Endothelial cell of umbilical vein (primary cell): ENCODE measurements around the gene SYNE3. TPM values are rescaled to one million over a fixed set of nuclear protein-coding genes. Genes with fewer than 3 reads are reported as not detected.
A peak's percentile ranks its signal among the peaks of the same experiment; 100 is the strongest.

Experiments
- BruUV-seq: library from RNA; stranded (reverse); fragments of 400-500 nt; replicated peaks from 2 replicates; lab custom pipeline; 2021; lab: Mats Ljungman, UMichigan
- CTCF ChIA-PET: fragments of 300-600, 350-600 bp; sonication (Branson Sonifier 250); formaldehyde crosslinking; loops from one replicate; lab custom pipeline; 2021; ENCODE audit warnings: antibody characterized with exemption, inconsistent platforms; lab: Charles Lee
- POLR2A ChIA-PET: fragments of 300-600, 350-600 bp; sonication (Branson Sonifier 250); formaldehyde crosslinking; loops from one replicate; lab custom pipeline; 2021; ENCODE audit warnings: antibody characterized with exemption, inconsistent platforms; lab: Charles Lee
- DNase-seq: peaks from one replicate; pipeline ENCODE4 v3.0.0-alpha.2; 2011; ENCODE audit warnings: low read depth, low spot score
- FAIRE-seq: peaks from 2 replicates; lab custom pipeline; 2011; peaks lifted over from hg19 to GRCh38; lab: Jason Lieb, UNC
- H2AFZ ChIP-seq: 2 replicates; pipeline ENCODE4 v1.6.0; 2012; ENCODE audit warnings: low read depth, low read length, control low read depth, inconsistent platforms
- H3K27ac ChIP-seq: 2 replicates; pipeline ENCODE4 v1.5.1; 2011; ENCODE audit warnings: low read depth, mild to moderate bottlenecking, control low read depth, low read length, moderate library complexity; ENCODE audit not compliant: insufficient read depth
- H3K27me3 ChIP-seq, 2 experiments: 2 replicates each; pipeline versions ENCODE4 v1.6.0 to v1.6.1; 2011; ENCODE audit warnings: low read length in 2 of 2, mixed read lengths in 1 of 2; ENCODE audit not compliant: control insufficient read depth in 2 of 2, insufficient read depth in 2 of 2
- H3K36me3 ChIP-seq, 2 experiments: 2 replicates in 1 of 2; 3 replicates in 1 of 2; pipeline ENCODE4 v1.5.1; 2011; ENCODE audit warnings: low read length in 2 of 2, mild to moderate bottlenecking in 1 of 2, moderate library complexity in 1 of 2; ENCODE audit not compliant: control insufficient read depth in 2 of 2, insufficient read depth in 2 of 2; ENCODE audit errors: extremely low read depth in 1 of 2
- H3K4me1 ChIP-seq: 3 replicates; pipeline ENCODE4 v1.5.1; 2011; ENCODE audit warnings: mild to moderate bottlenecking, low read length; ENCODE audit not compliant: control insufficient read depth, insufficient read depth; ENCODE audit errors: extremely low read depth
- H3K4me2 ChIP-seq: 2 replicates; pipeline ENCODE4 v1.6.1; 2011; ENCODE audit warnings: low read length, control low read depth, mixed read lengths; ENCODE audit not compliant: insufficient read depth
- H3K4me3 ChIP-seq, 3 experiments: fragments of 200-600 bp in 1 of 3; sonication (generic), shearing (Covaris generic) in 1 of 3; replicated peaks in 1 of 3; 2 replicates each; pipeline ENCODE4 v1.5.1; 2011 to 2016; ENCODE audit warnings: control low read depth in 3 of 3, low read length in 3 of 3, mild to moderate bottlenecking in 2 of 3, inconsistent platforms in 1 of 3, low read depth in 1 of 3, moderate library complexity in 1 of 3; ENCODE audit not compliant: insufficient read depth in 1 of 3
- H3K79me2 ChIP-seq: 2 replicates; pipeline ENCODE4 v1.6.0; 2012; ENCODE audit warnings: low read length, inconsistent platforms; ENCODE audit not compliant: control insufficient read depth, insufficient read depth
- H3K9ac ChIP-seq: replicated peaks from 2 replicates; pipeline ENCODE3; 2011; ENCODE audit warnings: low read length, control low read depth; ENCODE audit not compliant: insufficient read depth; ENCODE audit errors: extremely low read depth
- H3K9me1 ChIP-seq: replicated peaks from 3 replicates; pipeline ENCODE4 v1.6.0; 2011; ENCODE audit warnings: mild to moderate bottlenecking, low read length; ENCODE audit not compliant: control insufficient read depth, insufficient read depth; ENCODE audit errors: extremely low read depth
- H3K9me3 ChIP-seq: replicated peaks from 2 replicates; pipeline ENCODE4 v1.5.1; 2012; ENCODE audit warnings: low read length, inconsistent platforms; ENCODE audit not compliant: control insufficient read depth, insufficient read depth
- H4K20me1 ChIP-seq: replicated peaks from 2 replicates; pipeline ENCODE3; 2011; ENCODE audit warnings: mild to moderate bottlenecking, low read length; ENCODE audit not compliant: control insufficient read depth, insufficient read depth; ENCODE audit errors: extremely low read depth
- FOS ChIP-seq: IDR thresholded peaks from 2 replicates; pipeline ENCODE4 v1.6.1; 2011; ENCODE audit warnings: mild to moderate bottlenecking, low read length, moderate library complexity, borderline replicate concordance; ENCODE audit not compliant: insufficient read depth
- GATA2 ChIP-seq: IDR thresholded peaks from 2 replicates; pipeline ENCODE4 v1.7.0; 2011; ENCODE audit warnings: low read depth, mild to moderate bottlenecking, moderate library complexity, mixed read lengths, low read length; ENCODE audit not compliant: insufficient read length, insufficient read depth
- JUN ChIP-seq: IDR thresholded peaks from 2 replicates; pipeline ENCODE4 v1.6.1; 2011; ENCODE audit warnings: borderline replicate concordance, low read depth; ENCODE audit not compliant: insufficient read length, insufficient read depth
- MYC ChIP-seq: IDR thresholded peaks from one replicate; pipeline ENCODE4 v1.6.1; 2011; ENCODE audit warnings: mild to moderate bottlenecking, low read depth, low read length
- POLR2A ChIP-seq: IDR thresholded peaks from 2 replicates; pipeline ENCODE4 v1.6.1; 2012; ENCODE audit warnings: low read depth, mild to moderate bottlenecking, control low read depth, low read length
- POLR2AphosphoS5 ChIP-seq: IDR thresholded peaks from 2 replicates; pipeline ENCODE4 v1.6.1; 2012; ENCODE audit warnings: low read depth, mild to moderate bottlenecking, control low read depth, low read length, moderate library complexity; ENCODE audit not compliant: insufficient read depth
- dilution Hi-C: fragments of 300-500 bp; cut with MboI; formaldehyde crosslinking; loops from one replicate; pipeline ENCODE4 v1.15.0; 2019; ENCODE audit warnings: low sequenced_read_pairs; ENCODE audit not compliant: extremely low pct_ligation_motif_present
- intact Hi-C: fragments of 100-400 bp; cut with micrococcal nuclease; formaldehyde crosslinking; loops from one replicate; pipeline ENCODE4 v1.10.0; 2022
- polyA plus RNA-seq, 4 experiments: library from polyadenylated mRNA; depleted of rRNA in 3 of 4; stranded (reverse) in 3 of 4; unstranded in 1 of 4; fragments of >200 nt; gene quantifications; 2 replicates each; pipeline versions ENCODE4 v1.2.1 to v1.2.3, GENCODE V29; 2011 to 2012; ENCODE audit warnings: missing spikeins in 1 of 4
- total RNA-seq: library from RNA; stranded (reverse); gene quantifications from 2 replicates; pipeline ENCODE4 v1.2.3, GENCODE V29; 2021
- TF ChIP-seq, protein P1 (sequence below): IDR thresholded peaks from 2 replicates; pipeline ENCODE4 v1.6.1; 2011; ENCODE audit not compliant: insufficient read depth, insufficient read length
- TF ChIP-seq, protein P2 (sequence below), 2 donors: IDR thresholded peaks; 1 replicate in 1 of 2; 2 replicates in 1 of 2; pipeline ENCODE4 v1.5.1; 2011; ENCODE audit warnings: low read length in 2 of 2, mild to moderate bottlenecking in 2 of 2, moderate library complexity in 2 of 2, control low read depth in 1 of 2, inconsistent platforms in 1 of 2, low read depth in 1 of 2; ENCODE audit not compliant: insufficient read depth in 1 of 2; ENCODE audit errors: extremely low read depth in 1 of 2

The SYNE3 gene
- total and polyA plus RNA-seq, 2 donors (not counting 3 experiments of a cell fraction or from before 2014, with no cell fraction given) = 3.0 to 18.8 TPM

DNA sequence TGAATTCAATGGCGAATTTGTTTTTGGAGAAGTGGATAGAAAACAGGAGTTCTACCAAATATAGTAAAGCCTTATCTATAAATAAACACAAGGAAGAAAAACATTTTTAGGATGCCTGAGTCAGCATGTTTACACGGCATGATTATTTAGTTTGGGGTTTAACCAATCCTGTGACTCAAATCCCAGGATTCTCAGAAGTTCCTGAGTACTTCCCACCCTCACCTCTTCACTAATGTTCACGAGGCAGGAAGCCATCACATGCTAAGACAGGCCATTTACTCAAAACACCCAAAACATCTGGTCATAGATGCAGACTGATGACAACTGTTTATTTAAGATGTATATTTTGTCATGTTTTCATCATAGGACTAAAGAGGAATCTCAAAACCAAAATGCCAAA lies 15.0 kb upstream of the SYNE3 start:
- peaks cover 57% of the 10 kb centered on the region for H3K79me2 ChIP-seq
- DNase-seq = peak; percentile 81
- H4K20me1 ChIP-seq = no peaks in the 10 kb centered on the region
- BruUV-seq = no TSS peak
- H3K4me2 ChIP-seq = peak overlapping the region; percentile 74
- ChIA-PET CTCF (interaction anchor here (1.0 to 2.8 kb wide), 5 partner anchors 13 to 89 kb away, joined by 3 to 26 read pairs (median 3); no protein-coding TSS in a partner anchor), POLR2A (no interaction called here)
- FAIRE-seq = peak; percentile 86
- no peak overlapping the region for H3K9ac ChIP-seq
- no peaks in the 10 kb centered on the region for H3K36me3 ChIP-seq
- dilution Hi-C loops (no loop called here), intact Hi-C loops (loop anchor here (5.0 to 10.0 kb wide), 4 partner anchors 69 to 973 kb away; partner anchors contain the start of gene PAPOLA)
- H3K4me3 ChIP-seq = no peak overlapping the region
- H3K4me1 ChIP-seq = peaks cover 57% of the 10 kb centered on the region
- TF ChIP-seq POLR2A = peak; percentile 28
- TF ChIP-seq, protein P1, sequence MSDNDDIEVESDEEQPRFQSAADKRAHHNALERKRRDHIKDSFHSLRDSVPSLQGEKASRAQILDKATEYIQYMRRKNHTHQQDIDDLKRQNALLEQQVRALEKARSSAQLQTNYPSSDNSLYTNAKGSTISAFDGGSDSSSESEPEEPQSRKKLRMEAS = no peak
- peak; percentile 43 for TF ChIP-seq POLR2AphosphoS5
- peak; percentile 43 for TF ChIP-seq FOS
- peak; percentile 50 for TF ChIP-seq GATA2
- TF ChIP-seq, protein P2, sequence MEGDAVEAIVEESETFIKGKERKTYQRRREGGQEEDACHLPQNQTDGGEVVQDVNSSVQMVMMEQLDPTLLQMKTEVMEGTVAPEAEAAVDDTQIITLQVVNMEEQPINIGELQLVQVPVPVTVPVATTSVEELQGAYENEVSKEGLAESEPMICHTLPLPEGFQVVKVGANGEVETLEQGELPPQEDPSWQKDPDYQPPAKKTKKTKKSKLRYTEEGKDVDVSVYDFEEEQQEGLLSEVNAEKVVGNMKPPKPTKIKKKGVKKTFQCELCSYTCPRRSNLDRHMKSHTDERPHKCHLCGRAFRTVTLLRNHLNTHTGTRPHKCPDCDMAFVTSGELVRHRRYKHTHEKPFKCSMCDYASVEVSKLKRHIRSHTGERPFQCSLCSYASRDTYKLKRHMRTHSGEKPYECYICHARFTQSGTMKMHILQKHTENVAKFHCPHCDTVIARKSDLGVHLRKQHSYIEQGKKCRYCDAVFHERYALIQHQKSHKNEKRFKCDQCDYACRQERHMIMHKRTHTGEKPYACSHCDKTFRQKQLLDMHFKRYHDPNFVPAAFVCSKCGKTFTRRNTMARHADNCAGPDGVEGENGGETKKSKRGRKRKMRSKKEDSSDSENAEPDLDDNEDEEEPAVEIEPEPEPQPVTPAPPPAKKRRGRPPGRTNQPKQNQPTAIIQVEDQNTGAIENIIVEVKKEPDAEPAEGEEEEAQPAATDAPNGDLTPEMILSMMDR (IDR thresholded peaks at IDR 0.05; ENCODE audit: extremely low read depth in 1 of 2, insufficient read depth in 1 of 2, low read depth in 1 of 2, low read length in 2 of 2) = no peak
- no peak for TF ChIP-seq MYC
- TF ChIP-seq JUN = peak; percentile 13
- H3K9me1 ChIP-seq = no peaks in the 10 kb centered on the region
- no peaks in the 10 kb centered on the region for H3K27me3 ChIP-seq
- H3K27ac ChIP-seq = peak overlapping the region; percentile 42
- H2AFZ ChIP-seq = no peak overlapping the region
- H3K9me3 ChIP-seq = no peaks in the 10 kb centered on the region
